Mucosa of stomach (tissue), 1 donor: Measurements from ENCODE around the gene NLK.
"Not testable (repeated sequence)": the region's sequence is repeated elsewhere in the genome, so short reads cannot be mapped to it uniquely, and the experiment has no call there.

Experiments used
- H3K27me3 ChIP-seq: one replicate; pipeline ENCODE4 v1.7.0; 2013; ENCODE audit warnings: mild to moderate bottlenecking, low read length; ENCODE audit not compliant: control insufficient read depth, insufficient read depth
- H3K36me3 ChIP-seq: one replicate; pipeline ENCODE4 v1.7.0; 2013; ENCODE audit warnings: low read length; ENCODE audit not compliant: control insufficient read depth, insufficient read depth
- H3K4me1 ChIP-seq: one replicate; pipeline ENCODE4 v1.7.0; 2013; ENCODE audit warnings: mild to moderate bottlenecking, low read length; ENCODE audit not compliant: control insufficient read depth, insufficient read depth
- H3K4me3 ChIP-seq: one replicate; pipeline ENCODE4 v1.7.0; 2013; ENCODE audit warnings: low read length
- H3K9ac ChIP-seq: one replicate; pipeline ENCODE4 v1.7.0; 2013; ENCODE audit warnings: mild to moderate bottlenecking, low read length, moderate library complexity
- H3K9me3 ChIP-seq: one replicate; pipeline ENCODE4 v1.7.0; 2013; ENCODE audit warnings: mild to moderate bottlenecking, low read length, moderate library complexity; ENCODE audit not compliant: control insufficient read depth
- donor health status: Pancreatic carcinoma.

Gene NLK

DNA sequence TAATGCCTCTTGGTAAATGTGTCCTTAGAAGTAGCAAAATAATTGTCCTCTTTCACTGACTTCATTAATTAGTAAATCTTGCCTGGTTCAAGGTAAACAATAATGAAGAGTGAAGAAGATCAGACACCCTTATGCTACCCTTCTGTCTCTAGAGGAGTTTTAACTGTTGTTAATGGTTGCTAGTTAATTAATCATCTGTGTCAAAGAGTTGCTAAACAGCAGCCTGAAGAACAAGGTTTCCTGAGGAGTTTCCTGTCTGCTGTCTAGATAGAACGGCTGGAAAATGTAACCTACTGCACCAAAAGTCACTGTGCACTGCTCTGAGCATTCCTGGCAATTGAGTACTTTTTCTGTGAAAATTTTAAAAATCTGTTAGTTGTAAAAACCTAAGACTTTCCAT is 131.3 kb downstream of the NLK start:
- H3K4me1 ChIP-seq, result no peaks in the 10 kb centered on the region
- no peak overlapping the region for H3K4me3 ChIP-seq
- no peaks in the 10 kb centered on the region for H3K27me3 ChIP-seq
- H3K36me3 ChIP-seq, result no peaks in the 10 kb centered on the region
- H3K9ac ChIP-seq, result no peak overlapping the region
- no peaks in the 10 kb centered on the region for H3K9me3 ChIP-seq

DNA sequence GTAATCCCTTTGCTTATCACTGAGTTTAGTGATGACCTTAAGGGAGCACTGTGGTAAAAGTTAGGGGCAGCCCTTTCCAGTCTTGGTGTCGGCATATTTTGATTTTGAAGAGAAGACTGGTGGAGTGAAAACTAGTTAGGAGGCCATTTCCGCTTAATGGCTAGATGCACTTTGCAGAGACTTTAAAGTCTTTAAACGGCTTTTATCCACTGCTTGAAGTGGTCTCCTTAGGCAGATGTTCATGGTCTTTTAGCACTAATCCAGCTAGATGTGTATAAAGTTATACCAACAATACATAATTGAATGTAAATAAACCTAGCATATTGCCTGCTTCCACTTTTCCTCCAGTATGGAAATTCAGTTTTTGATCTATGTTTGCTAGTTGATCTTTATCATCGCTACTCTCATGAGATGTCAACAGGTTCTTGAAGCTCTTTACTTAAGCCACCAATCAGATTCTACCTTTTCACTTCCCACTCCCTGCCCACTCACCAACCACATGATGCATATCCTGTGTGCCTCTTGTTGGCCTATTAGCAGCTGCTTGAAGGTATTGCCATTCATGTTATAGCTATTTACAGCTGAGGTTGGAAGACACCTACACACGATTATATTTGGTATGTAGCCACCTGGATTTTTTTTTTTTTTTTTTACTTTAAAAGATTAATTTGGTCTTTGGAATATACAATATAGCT is 132.0 kb downstream of the NLK start:
- Histone ChIP-seq H3K9me3 (no peaks in the 10 kb centered on the region), H3K27me3 (no peaks in the 10 kb centered on the region), H3K36me3 (no peaks in the 10 kb centered on the region), H3K9ac (no peak overlapping the region), H3K4me3 (no peak overlapping the region), H3K4me1 (no peaks in the 10 kb centered on the region)

DNA sequence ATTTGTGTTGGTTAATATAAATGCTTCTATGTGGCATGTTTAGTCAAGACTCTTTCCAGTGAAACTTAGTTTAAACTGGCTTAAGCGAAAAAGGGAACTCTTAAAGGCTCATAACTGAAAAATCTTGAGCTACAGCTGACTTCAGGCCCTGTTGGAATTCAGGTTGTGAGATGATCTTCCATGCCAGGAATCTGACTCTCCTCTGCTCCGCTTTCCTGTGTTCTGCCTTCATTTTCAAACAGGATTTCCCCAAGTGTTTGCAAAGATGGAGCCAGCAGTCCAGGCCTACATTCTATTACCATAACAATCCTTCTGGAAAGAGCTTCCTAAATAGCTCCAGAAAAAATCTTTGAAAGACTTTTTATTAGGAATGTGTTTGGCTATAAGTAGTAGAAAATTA is 134.9 kb downstream of the NLK start:
- H3K4me1 ChIP-seq, result no peaks in the 10 kb centered on the region
- no peaks in the 10 kb centered on the region for H3K27me3 ChIP-seq
- no peaks in the 10 kb centered on the region for H3K9me3 ChIP-seq
- H3K9ac ChIP-seq, result no peak overlapping the region
- no peaks in the 10 kb centered on the region for H3K36me3 ChIP-seq
- no peak overlapping the region for H3K4me3 ChIP-seq

DNA sequence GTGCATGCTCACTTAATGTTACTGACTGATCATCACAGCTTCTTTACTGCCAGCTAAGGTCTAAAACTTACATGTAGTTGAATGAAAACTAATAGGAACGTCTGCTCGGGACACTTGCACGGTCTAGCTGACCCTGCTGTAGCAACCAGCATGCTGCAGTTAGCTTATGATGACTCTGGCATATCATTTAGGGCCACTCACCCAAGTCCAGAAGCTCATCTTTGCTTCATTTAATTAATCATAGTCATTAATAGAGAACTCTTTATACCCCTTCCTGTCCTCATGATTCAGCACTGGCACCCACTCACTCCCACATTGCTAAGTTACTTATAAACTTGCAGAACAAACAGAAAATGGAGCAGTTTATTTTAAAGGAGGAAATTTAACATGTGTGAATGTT is 136.3 kb downstream of the NLK start:
- Histone ChIP-seq H3K27me3 (no peaks in the 10 kb centered on the region), H3K4me3 (no peak overlapping the region), H3K36me3 (no peaks in the 10 kb centered on the region), H3K9ac (no peak overlapping the region), H3K9me3 (no peaks in the 10 kb centered on the region), H3K4me1 (no peaks in the 10 kb centered on the region)

DNA sequence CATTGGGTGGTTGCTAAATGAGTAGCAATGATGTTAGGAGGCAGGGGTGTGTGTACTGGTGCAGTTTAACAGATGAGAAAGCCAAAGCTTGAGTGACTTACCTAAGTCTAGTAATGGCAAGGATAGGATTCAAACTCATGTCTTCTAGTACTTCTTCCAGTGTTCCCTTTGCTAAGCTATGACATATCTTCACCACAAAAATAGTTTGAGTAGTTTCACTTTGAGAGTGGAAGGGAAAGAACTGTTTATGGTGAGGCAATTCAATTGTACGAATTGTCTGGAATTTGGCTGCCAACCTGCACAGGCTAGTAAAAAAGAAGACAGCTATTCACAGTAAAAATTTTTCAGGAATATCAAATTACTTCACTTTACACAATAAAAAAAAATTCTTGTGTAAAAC is 138.0 kb downstream of the NLK start:
- Histone ChIP-seq H3K36me3 (no peaks in the 10 kb centered on the region), H3K27me3 (no peaks in the 10 kb centered on the region), H3K4me3 (no peak overlapping the region), H3K9me3 (no peaks in the 10 kb centered on the region), H3K4me1 (no peaks in the 10 kb centered on the region), H3K9ac (no peak overlapping the region)

DNA sequence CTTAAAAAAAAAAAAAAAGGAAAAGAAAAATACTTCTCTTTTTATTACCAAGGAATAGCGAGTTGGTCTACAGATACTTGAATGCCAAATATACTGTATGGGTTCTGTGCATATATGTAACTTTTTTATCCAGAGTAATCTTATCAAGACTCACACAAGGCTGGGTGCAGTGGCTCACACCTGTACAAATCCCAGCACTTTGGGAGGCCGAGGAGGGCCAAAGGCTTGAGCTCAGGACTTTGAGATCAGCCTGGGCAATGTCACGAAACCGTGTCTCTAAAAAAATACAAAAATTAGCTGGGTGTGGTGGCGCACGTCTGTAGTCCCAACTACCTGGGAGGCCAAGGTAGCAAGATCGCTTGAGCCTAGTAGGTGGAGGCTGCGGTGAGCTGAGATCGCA is 139.1 kb downstream of the NLK start:
- Histone ChIP-seq H3K36me3 (no peaks in the 10 kb centered on the region), H3K4me3 (no peak overlapping the region), H3K27me3 (no peaks in the 10 kb centered on the region), H3K9ac (no peak overlapping the region), H3K9me3 (no peaks in the 10 kb centered on the region), H3K4me1 (no peaks in the 10 kb centered on the region)

DNA sequence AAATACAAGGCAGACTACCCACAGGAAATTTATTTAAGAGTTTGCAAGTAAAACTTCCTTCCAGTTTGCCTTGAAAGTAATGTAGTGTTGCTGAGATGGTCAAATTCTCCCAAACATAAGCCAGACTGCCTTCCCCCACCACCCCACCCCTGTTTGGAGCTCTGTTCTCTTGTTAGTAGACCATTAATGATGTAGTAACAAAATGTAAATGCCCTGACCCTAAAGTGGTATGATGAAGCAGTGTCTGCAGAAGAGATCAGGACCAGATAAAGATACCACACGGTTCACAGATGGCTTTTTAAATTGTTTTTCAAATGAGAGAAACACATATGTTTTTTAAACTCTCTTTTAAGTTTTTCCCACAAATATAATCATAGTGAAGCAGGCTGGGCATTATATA is 140.1 kb downstream of the NLK start:
- no peaks in the 10 kb centered on the region for H3K4me1 ChIP-seq
- H3K4me3 ChIP-seq, result no peak overlapping the region
- H3K9me3 ChIP-seq, result no peaks in the 10 kb centered on the region
- H3K27me3 ChIP-seq, result no peaks in the 10 kb centered on the region
- no peak overlapping the region for H3K9ac ChIP-seq
- H3K36me3 ChIP-seq, result no peaks in the 10 kb centered on the region

DNA sequence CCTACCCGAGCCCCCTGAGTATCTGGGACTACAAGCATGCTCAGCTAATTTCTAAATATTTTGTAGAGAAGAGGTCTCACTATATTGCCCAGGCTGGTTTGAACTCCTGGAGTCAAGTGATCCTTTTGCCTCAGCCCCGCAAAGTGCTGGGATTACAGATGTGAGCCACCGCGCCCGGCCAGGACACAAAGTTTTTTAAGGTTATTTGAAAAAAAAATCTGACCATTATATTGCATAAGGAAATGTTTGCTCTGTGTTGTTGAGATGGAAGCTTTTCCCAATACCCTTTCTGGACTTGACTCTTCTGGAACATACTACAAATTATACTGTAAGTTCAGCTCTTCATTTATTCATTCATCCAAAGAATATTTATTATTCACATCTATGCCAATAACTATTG is 143.2 kb downstream of the NLK start:
- Histone ChIP-seq H3K9me3 (no peaks in the 10 kb centered on the region), H3K4me3 (no peak overlapping the region), H3K9ac (no peak overlapping the region), H3K36me3 (no peaks in the 10 kb centered on the region), H3K4me1 (no peaks in the 10 kb centered on the region), H3K27me3 (no peaks in the 10 kb centered on the region)

DNA sequence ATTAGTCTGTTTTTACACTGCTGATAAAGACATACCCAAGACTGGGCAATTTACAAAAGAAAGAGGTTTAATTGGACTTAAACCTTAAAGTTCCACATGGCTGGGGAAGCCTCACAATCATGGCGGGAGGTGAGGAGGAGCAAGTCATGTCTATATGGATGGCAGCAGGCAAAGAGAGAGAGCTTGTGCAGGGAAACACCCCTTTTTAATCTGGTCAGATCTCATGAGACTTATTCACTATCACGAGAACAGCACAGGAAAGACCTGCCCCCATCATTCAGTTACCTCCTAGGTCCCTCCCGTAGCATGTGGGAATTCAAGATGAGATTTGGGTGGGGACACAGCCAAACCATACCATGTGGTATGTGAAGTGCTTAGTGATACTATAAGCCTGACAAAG is 144.0 kb downstream of the NLK start:
- not testable (repeated sequence) for H3K4me3 ChIP-seq, H3K36me3 ChIP-seq, H3K4me1 ChIP-seq, H3K27me3 ChIP-seq, H3K9ac ChIP-seq, H3K9me3 ChIP-seq

DNA sequence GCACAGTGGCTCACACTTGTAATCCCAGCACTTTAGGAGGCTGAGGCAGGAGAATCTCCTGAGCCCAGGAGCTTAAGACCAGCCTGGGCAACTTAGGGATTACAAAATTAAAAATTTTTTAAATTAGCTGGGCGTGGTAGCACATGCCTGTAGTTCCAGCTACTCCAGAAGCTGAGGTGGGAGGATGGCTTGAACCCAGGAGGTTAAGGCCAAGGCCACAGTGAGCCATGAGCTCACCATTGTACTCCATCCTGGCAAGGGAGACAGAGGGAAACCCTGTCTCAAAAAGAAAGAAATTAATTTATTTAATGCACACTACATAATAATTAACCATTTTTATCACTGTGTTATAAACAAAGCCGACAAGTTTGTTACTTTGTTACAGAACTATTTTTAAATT is 145.5 kb downstream of the NLK start:
- Histone ChIP-seq H3K4me1 (no peaks in the 10 kb centered on the region), H3K4me3 (no peak overlapping the region), H3K36me3 (no peaks in the 10 kb centered on the region), H3K9me3 (no peaks in the 10 kb centered on the region), H3K27me3 (no peaks in the 10 kb centered on the region), H3K9ac (no peak overlapping the region)

DNA sequence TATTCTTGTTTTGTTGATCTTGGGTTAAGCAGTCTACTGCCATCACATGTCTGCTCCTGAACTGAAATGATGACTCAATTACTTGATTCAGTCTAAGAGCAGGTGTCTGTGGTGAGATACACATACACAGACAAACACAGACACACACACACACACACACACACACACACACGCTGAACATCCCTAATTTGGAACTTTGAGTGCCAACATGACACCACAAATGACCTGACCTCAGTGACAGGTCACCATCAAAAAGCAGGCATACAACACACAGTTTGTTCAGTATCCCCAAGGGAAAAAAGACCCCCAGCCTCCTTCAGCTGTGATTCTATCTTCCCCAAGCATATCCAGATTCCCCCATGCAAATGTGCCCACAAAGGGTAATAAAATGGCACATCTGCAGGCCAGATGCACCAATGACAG is 146.4 kb downstream of the NLK start:
- Histone ChIP-seq H3K27me3 (no peaks in the 10 kb centered on the region), H3K36me3 (no peaks in the 10 kb centered on the region), H3K9ac (no peak overlapping the region), H3K4me1 (no peaks in the 10 kb centered on the region), H3K9me3 (no peaks in the 10 kb centered on the region), H3K4me3 (no peak overlapping the region)

DNA sequence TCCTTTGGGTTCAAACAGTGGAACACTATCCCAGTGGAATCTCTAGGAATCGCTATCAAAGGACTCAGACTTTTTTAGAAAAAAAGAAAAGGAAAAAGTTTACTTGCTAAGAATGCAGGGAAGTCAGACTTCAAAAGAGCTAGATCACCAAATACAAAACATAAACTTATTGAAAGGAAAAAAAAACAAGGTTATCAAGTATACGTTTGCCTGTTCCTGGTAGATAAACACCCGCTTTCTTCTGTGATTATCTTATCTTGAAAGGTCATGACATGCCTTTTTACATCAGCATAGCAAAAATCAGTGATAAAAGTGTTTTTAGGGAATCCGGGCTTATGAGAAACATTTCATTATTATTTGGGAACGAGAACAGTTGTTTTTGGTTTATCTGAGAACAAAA is 147.2 kb downstream of the NLK start:
- H3K4me1 ChIP-seq, result no peaks in the 10 kb centered on the region
- H3K36me3 ChIP-seq, result no peaks in the 10 kb centered on the region
- H3K27me3 ChIP-seq, result no peaks in the 10 kb centered on the region
- H3K9ac ChIP-seq, result no peak overlapping the region
- H3K4me3 ChIP-seq, result no peak overlapping the region
- no peaks in the 10 kb centered on the region for H3K9me3 ChIP-seq

DNA sequence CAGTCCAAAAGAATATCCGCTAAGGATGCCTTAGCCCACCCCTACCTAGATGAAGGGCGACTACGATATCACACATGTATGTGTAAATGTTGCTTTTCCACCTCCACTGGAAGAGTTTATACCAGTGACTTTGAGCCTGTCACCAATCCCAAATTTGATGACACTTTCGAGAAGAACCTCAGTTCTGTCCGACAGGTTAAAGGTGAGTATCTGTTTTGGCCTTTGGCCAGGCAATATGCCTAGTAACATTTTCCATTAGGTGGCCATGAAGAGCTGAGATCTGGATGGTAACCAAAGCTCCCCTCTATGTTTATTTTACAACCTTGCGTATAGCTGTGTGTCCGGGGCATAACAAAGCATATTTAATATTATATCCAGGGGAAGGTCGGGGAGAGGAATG is 148.5 kb downstream of the NLK start:
- no peaks in the 10 kb centered on the region for H3K4me1 ChIP-seq
- H3K36me3 ChIP-seq, result no peaks in the 10 kb centered on the region
- no peak overlapping the region for H3K9ac ChIP-seq

More for the DNA sequence above, 148.5 kb downstream of the NLK start:
- Histone ChIP-seq H3K27me3 (no peaks in the 10 kb centered on the region), H3K4me3 (no peak overlapping the region), H3K9me3 (no peaks in the 10 kb centered on the region)
